ENCODE results near the gene ARRDC2.
A peak's percentile ranks its signal among the peaks of the same experiment; 100 is the strongest.

ARRDC2 gene

DNA sequence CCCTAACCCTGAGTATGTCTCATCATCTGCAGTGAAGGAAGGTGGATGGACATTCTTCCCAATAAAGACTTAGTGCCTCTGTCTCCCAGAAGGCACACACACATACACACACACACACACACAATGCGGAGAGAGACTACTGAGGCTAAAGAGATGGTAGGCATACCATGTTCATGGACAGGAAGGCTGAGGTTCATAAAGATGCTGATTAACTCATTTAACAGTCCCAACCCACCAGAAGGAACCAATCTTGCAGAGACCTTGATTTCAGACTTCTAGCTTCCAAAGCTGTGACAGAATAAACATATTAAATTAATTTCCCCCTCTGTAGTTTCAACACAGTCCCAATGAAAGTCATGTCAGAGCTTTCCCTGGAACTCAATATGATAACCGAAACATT is 33.1 kb downstream of the ARRDC2 start:
- no peaks in the 10 kb centered on the region for H3K27me3 ChIP-seq (ENCODE audit: low read length)
- no peaks in the 10 kb centered on the region for H3K36me3 ChIP-seq (ENCODE audit: low read length)
- TF ChIP-seq, protein P1, sequence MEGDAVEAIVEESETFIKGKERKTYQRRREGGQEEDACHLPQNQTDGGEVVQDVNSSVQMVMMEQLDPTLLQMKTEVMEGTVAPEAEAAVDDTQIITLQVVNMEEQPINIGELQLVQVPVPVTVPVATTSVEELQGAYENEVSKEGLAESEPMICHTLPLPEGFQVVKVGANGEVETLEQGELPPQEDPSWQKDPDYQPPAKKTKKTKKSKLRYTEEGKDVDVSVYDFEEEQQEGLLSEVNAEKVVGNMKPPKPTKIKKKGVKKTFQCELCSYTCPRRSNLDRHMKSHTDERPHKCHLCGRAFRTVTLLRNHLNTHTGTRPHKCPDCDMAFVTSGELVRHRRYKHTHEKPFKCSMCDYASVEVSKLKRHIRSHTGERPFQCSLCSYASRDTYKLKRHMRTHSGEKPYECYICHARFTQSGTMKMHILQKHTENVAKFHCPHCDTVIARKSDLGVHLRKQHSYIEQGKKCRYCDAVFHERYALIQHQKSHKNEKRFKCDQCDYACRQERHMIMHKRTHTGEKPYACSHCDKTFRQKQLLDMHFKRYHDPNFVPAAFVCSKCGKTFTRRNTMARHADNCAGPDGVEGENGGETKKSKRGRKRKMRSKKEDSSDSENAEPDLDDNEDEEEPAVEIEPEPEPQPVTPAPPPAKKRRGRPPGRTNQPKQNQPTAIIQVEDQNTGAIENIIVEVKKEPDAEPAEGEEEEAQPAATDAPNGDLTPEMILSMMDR (IDR thresholded peaks at IDR 0.05; ENCODE audit: insufficient read depth, low read length, poor library complexity, severe bottlenecking), result no peak
- no peak for TF ChIP-seq EZH2phosphoT487 (conservative IDR thresholded peaks at IDR 0.05; ENCODE audit: low read length)
- no peak overlapping the region for H2AFZ ChIP-seq (ENCODE audit: low read depth, low read length, severe bottlenecking)
- H3K4me3 ChIP-seq (ENCODE audit: insufficient read depth, low read length, poor library complexity, severe bottlenecking), result no peak overlapping the region
- no peak overlapping the region for H3K4me2 ChIP-seq (ENCODE audit: low read depth, low read length, poor library complexity, severe bottlenecking)
- H3K9me3 ChIP-seq (ENCODE audit: insufficient read depth, low read length), result no peaks in the 10 kb centered on the region
- H3K27ac ChIP-seq (ENCODE audit: low read depth, low read length), result no peak overlapping the region
- H3K9me2 ChIP-seq (replicated peaks; ENCODE audit: insufficient read depth, low read length), result no peaks in the 10 kb centered on the region
- no peaks in the 10 kb centered on the region for H4K20me1 ChIP-seq (ENCODE audit: low read depth, low read length)
- H3K9ac ChIP-seq (ENCODE audit: low read length), result no peak overlapping the region
- no peaks in the 10 kb centered on the region for H3K79me2 ChIP-seq (ENCODE audit: insufficient read depth, low read length)
- H3F3A ChIP-seq (ENCODE audit: insufficient read depth), result no peaks in the 10 kb centered on the region

DNA sequence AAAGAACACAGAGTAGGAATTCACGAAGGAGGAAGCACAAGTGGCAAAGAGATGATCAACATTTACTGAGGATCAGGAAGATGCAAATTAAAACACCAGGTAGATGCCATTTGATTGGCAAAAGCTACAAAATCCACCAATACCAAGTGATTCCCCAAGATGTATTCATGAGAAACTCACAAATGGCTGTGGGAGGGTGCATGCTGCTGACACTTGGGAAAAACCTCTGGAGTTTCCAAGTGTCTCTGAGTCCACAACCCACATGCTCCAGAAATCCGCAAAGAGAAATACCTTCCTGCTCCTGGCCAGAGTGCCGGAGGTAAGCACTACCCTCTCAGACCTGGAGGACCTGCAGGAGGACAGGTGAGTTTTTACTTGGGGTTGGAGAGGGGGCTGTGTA is 35.7 kb downstream of the ARRDC2 start:
- no peaks in the 10 kb centered on the region for H3K36me3 ChIP-seq (ENCODE audit: low read length)
- H3K27me3 ChIP-seq (ENCODE audit: low read length), result no peaks in the 10 kb centered on the region
- no peak overlapping the region for H3K4me3 ChIP-seq (ENCODE audit: insufficient read depth, low read length, poor library complexity, severe bottlenecking)
- H3K9ac ChIP-seq (ENCODE audit: low read length), result no peak overlapping the region
- TF ChIP-seq EZH2phosphoT487 (conservative IDR thresholded peaks at IDR 0.05; ENCODE audit: low read length), result no peak
- TF ChIP-seq, protein P1 (IDR thresholded peaks at IDR 0.05; ENCODE audit: insufficient read depth, low read length, poor library complexity, severe bottlenecking), result no peak
- no peak overlapping the region for H3K27ac ChIP-seq (ENCODE audit: low read depth, low read length)
- no peaks in the 10 kb centered on the region for H3K9me3 ChIP-seq (ENCODE audit: insufficient read depth, low read length)
- no peaks in the 10 kb centered on the region for H3K79me2 ChIP-seq (ENCODE audit: insufficient read depth, low read length)
- no peak overlapping the region for H3K4me2 ChIP-seq (ENCODE audit: low read depth, low read length, poor library complexity, severe bottlenecking)
- H3K9me2 ChIP-seq (replicated peaks; ENCODE audit: insufficient read depth, low read length), result no peaks in the 10 kb centered on the region
- H4K20me1 ChIP-seq (ENCODE audit: low read depth, low read length), result no peaks in the 10 kb centered on the region
- no peaks in the 10 kb centered on the region for H3F3A ChIP-seq (ENCODE audit: insufficient read depth)
- no peak overlapping the region for H2AFZ ChIP-seq (ENCODE audit: low read depth, low read length, severe bottlenecking)

DNA sequence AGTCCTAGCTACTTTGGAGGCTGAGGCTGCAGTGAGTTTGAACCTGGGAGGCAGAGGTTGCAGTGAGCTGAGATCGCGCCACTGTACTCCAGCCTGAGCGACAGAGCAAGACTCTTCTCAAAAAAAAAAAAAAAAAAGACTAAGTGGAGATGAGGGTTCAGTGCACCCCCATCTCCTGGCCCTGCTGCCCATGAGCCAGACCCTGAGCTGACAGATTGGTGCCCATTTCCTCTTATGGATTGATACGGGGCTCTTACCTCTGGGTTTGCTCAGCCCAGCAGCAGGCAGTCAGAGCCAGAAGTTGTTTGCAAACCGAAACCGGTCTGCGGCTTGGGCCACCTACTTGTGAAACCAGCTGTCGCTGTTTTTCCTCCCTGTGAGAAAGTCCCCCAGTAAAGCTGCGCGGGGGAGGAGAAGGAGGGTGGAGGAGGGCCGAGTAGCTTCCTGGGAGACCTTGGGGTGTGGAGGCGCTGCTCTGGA is 36.9 kb downstream of the ARRDC2 start:
- Histone ChIP-seq H3K4me3 (ENCODE audit: insufficient read depth, low read length, poor library complexity, severe bottlenecking) (no peak overlapping the region), H3F3A (ENCODE audit: insufficient read depth) (no peaks in the 10 kb centered on the region), H3K36me3 (ENCODE audit: low read length) (no peaks in the 10 kb centered on the region), H3K27ac (ENCODE audit: low read depth, low read length) (peak overlapping the region; percentile 68), H2AFZ (ENCODE audit: low read depth, low read length, severe bottlenecking) (no peak overlapping the region), H3K4me2 (ENCODE audit: low read depth, low read length, poor library complexity, severe bottlenecking) (peak overlapping the region; percentile 62), H3K9ac (ENCODE audit: low read length) (peak overlapping the region; percentile 33), H3K9me2 (replicated peaks; ENCODE audit: insufficient read depth, low read length) (no peaks in the 10 kb centered on the region), H3K27me3 (ENCODE audit: low read length) (no peaks in the 10 kb centered on the region), H4K20me1 (ENCODE audit: low read depth, low read length) (no peaks in the 10 kb centered on the region), H3K79me2 (ENCODE audit: insufficient read depth, low read length) (no peaks in the 10 kb centered on the region), H3K9me3 (ENCODE audit: insufficient read depth, low read length) (no peaks in the 10 kb centered on the region)
- TF ChIP-seq EZH2phosphoT487 (conservative IDR thresholded peaks at IDR 0.05; ENCODE audit: low read length), result no peak
- TF ChIP-seq, protein P1 (IDR thresholded peaks at IDR 0.05; ENCODE audit: insufficient read depth, low read length, poor library complexity, severe bottlenecking), result no peak

Data from SU-DHL-6 (cell line).